GM18909 (cell line): Measurements from ENCODE around the gene ECT2.
A peak's percentile ranks its signal among the peaks of the same experiment; 100 is the strongest.
"Not testable (repeated sequence)": the region's sequence is repeated elsewhere in the genome, so short reads cannot be mapped to it uniquely, and the experiment has no call there.

Source experiments
- ATAC-seq: cut with Tn5 transposase; IDR thresholded peaks from one replicate; pipeline ENCODE4 v1.9.1; 2021; ENCODE audit warnings: mild to moderate bottlenecking; ENCODE audit not compliant: unreplicated experiment, poor library complexity

The ECT2 gene

DNA sequence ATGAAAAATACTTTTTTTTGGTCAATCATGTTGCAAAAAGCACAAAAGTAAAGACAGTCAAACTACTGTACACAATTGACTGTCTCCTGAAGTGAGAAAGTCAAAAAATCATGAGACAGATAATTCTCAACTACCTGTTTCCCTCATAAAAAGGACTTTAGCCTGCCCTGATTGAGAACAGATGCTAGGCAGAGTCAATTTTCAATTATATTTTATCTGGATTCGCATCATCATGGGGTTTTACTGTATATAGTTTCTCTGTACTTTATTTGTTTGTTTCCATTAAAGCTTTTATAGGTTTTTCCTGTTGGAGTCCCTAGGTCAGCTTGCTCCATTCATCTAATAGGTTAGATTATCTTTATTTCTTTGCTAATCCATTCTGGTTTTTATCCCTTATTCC, 53.8 kb downstream of the ECT2 start:
- no peak for ATAC-seq

DNA sequence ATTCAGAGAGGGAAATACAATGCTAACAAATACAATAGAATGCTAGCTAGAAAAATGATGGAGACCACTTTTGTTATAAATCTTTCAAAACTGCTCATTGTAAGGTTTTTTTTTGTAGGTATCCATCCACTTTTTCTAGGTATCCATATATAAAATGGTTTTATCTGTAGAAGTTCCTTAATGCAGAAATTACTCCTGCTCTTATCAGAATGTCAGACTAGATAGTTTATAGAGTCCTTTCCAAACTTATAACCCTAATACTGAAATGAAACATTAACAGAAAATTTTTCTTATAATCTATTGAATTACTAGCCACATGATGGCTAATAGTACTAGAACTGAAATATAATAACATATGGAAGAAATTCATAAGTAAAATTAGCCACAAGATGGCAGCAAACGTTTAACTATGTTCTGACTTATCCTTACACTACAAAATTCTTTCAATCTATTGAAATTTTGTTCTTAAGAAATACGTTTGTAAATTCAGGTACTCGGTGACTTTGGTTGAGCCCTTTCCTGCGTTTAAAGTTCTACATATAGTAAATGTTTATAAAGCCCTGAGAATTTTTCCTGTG, 58.5 kb downstream of the ECT2 start:
- ATAC-seq, result peak; percentile 50

DNA sequence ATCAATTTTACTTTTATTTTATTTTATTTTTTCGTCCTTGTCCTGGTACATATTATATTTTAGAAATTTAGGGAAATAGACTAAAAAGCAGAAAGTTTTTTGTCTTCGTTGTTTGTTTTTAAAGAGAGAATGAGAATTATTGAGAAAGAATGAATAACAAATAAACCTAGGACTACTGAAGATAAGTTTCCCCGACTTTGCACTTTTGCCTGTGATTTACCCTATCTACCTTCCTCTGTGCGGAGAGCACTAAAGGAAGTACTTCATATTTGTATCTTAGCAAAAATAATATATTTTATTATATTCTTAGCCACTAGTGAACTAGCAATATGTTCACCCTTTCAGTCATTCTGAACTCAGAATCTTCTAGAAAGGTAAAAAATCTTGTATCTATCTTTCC, 60.6 kb downstream of the ECT2 start:
- ATAC-seq, result no peak

DNA sequence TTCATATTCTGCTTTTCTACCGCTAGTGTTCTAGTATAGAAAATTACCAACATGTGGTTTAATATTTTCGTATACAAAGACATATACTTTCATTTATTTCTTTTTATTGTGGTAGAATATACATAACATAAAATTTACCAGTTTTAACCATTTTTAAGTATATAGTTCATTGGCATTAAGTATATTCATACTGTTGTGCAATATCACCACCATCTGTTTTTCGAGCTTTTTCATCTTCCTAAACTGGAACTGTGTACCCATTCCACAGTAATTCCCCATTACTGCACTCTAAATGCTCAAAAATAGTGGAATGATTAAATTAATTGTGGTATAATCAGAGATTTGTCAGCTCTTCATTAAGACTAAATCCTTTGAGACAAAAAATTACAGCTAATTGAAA, 62.9 kb downstream of the ECT2 start:
- ATAC-seq, result no peak

DNA sequence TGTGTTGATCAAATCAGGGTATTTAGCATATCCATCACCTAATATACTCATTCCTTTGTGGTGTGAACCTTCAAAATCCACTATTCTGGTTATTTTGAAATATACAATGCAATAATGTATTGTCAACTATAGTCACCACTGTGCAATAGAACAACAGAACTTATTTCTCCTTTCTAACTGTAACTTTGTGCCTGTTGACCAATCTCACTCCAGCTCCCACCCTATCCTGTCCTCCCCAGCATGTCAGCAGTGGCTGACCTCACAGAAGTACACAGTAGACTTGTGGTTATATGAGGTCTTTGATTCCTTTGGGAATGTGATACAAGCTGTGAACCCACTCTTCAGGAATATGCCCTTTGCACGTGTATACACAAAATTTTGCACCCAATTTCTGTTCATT, 64.2 kb downstream of the ECT2 start:
- no peak for ATAC-seq

DNA sequence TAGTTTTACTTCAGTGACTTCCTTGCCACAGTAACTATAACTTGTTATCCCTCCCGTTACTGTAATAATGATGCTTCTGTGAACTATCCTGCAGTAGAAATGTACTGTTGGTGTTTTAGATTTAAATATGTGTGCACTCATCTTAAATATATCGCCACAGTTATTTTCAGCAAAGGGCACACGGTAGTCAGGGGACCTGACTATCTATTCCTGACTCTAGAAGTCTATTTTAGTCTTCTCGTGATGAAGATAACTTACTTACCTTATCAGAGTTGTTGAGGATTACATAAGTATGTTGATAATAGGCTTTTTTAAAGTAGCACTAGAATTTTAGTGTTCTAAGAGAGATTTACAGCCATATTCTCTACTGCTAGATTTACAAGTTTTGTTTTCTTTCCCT, 65.3 kb downstream of the ECT2 start:
- no peak for ATAC-seq

DNA sequence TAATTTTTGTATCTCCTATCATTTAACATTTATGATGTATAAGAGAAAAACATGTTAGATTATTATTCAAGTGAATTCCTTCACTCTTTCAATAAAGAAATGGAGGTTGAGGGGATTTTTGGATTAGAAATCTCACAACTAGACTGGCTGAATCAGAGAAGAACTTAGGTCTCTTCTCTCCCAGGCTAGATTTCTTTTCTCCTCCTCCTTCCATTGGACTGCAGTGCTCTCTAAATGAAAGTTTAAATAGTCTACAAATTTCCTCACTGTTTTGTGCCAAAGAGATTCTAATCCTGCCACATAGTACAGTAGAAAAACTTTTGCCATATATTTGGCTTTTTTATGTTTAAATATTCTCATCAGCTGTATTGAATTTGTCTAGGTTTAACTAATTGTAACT, 65.8 kb downstream of the ECT2 start:
- ATAC-seq, result no peak

DNA sequence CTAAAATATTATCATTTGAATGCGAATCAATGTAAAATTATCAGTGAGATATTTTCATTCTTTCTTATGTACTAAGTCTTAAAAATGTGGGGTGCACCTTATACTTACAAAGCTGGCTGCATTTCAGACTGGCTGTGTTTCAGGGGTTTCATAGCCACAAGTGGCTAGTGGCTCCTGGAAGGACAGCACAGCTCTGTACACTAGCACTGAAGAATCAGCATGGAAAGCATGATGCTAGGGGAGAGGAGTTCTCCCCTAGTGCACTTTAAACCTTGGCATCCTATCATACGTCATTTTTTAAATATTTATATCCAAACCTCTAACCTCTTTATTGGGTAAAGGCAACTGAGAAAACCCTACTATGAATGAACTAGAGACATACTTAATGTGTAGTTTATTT, 66.4 kb downstream of the ECT2 start:
- no peak for ATAC-seq

DNA sequence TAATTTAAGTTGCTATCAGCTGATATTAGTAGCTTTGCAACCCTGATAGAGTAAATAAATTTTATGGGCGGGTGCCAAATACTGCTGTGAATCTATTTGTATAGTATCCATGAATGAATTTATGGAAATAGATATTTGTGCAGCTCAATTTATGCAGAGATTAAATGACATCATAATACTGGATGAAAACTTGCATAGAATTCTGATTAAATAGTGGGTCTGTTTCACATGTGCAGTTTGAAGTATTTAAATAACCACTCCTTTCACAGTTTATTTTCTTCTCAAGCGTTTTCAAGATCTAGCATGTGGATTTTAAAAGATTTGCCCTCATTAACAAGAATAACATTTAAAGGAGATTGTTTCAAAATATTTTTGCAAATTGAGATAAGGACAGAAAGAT, 70.0 kb downstream of the ECT2 start:
- no peak for ATAC-seq

DNA sequence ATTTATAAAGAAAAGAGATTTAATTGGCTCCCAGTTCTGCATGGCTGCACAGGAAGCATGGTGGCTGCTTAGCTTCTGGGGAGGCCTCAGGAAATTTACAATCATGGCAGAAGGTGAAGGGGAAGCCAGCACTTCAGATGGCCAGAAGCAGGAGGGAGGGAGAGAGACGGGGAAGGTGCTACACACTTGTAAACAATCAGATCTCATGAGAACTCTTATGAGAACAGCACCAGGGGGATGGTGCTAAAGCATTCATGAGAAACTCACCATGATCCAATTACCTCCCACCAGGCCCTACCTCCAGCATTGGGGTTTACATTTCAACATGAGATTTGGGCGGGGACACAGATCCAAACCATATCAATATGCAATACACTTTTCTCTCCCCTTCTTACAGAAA, 73.7 kb downstream of the ECT2 start:
- no peak for ATAC-seq

DNA sequence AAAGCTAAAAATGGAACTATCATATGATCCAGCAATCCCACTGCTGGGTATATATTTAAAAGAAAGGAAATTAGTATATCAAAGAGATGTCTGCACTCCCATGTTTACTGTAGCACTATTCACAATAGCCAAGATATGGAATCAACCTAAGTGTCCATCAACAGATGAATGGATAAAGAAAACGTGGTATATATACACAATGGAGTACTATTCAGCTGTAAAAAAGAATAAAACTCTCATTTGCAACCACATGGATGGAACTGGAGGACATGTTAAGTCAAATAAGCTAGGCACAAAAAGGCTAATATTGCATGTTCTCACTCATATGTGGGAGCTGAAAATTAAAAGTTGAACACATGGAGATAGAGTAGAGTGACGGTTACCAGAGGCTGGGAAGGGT, 76.7 kb downstream of the ECT2 start:
- ATAC-seq, result not testable (repeated sequence)

DNA sequence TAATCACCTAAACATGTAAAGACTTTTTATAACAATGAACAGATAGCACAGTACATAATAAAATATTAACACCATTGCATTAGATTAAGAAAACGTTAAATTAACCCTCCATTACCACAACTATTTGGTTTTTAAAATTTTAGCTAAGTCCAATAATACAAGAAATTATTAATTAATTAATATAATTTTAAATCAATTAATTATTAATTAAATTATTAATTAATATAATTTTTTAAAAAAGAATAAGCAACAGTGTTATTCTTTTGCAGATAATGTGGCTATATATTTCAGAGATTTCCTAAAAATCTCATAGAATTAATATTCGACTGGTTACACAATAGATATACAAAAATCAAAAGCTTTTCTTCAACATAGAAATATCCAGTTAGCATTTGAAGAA, 82.5 kb downstream of the ECT2 start:
- no peak for ATAC-seq

DNA sequence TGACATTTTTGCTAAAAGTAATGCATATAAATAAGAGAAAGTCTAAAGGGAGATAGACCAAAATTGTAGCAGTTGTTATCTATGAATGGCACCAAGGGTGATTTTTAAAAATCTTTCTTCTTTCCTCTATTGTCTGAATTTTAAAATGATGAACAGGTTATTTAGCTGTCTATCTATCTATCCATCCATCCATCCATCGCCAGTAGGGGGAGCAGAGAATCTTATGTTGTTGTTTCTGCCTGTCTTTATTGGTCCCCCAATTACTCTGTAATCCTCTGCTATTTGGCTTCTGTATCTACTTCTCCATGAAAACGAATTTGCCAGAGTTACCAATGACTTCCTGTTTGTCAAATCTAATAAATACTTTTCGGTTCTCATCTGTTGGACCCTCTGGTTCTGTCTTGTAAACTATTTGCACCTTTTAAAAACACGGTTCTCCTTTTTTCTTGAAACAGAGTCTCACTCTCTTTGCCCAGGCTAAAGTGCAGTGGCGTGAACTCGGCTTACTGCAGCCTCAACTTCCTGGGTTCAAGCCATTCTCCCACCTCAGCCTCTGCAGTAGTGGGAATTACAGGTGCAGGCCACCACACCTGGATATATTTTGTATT, 86.0 kb downstream of the ECT2 start:
- peak; percentile 78 for ATAC-seq

DNA sequence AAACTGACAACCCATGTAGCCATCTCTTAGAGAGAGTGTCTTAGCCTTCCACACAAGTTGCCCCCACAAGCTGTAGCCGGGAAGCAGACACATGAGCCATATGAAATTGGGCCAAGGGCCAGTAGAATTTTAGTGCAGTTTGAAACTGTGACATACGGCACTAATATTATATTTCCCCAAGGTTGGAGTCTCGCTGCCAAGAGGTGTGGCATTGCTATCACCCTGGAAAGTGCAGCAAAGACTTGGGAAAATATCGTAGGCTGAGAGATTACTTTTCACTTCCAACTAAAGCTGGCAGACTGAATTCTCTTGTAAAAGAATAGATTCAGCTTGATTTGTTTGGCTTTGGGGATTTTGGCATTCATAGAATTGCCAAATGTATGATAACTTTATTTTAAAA, 89.2 kb downstream of the ECT2 start:
- ATAC-seq, result no peak

DNA sequence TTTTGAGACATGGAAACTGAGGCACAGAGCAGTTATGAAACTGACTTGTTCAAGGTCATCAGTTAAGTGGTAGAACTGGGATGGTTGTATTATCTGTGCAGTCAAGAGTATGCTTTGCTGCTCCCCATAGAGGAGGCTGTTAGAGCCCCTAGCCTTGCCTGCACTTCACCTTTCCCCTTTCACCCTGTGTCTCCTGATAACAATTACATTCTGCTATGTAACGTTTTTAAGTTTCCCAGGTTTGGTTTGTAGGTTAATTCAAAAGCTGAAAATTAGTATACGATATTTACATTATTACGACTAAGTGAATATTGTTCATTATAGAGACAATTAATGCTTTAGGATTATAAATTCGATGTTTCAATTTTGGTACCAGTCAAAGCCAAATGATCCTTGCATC, 89.9 kb downstream of the ECT2 start:
- ATAC-seq, result no peak

DNA sequence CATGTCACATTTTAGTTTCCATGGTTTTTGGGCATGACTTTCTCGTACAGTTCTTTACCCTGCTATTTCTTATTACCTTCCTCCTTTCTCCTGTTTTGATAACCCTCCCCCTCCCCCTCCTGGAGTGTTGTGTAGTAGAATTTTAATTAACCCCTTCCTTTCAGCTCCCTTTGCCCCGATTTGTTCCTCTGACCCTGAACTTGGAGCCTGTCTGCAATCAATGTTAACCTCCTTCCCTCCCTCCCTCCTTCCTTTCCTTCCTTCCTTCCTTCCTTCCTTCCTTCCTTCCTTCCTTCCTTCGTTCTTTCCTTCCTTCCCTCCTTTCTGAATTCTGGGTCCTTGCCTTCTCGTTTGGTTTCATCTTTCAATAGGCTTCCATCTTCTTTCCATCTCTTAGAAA, 90.4 kb downstream of the ECT2 start:
- ATAC-seq, result no peak

DNA sequence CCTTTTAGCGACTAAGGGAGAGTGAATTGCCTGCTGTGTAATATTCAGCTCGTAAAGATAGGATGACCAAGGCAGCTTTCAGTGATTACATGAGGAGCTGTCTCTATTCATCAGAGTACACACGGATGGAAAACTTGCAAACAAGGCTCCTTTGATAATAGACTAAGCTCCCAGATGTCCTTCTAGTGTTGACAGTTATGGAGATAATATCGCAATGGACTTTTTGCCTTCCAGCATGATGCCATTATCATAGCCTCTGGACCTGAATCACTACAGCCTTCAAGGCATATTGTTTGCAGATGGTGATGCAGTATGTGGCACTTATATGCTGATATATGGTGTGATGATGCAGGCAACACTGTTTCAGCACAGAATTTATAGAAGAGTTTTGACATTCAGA, 93.9 kb downstream of the ECT2 start:
- no peak for ATAC-seq

DNA sequence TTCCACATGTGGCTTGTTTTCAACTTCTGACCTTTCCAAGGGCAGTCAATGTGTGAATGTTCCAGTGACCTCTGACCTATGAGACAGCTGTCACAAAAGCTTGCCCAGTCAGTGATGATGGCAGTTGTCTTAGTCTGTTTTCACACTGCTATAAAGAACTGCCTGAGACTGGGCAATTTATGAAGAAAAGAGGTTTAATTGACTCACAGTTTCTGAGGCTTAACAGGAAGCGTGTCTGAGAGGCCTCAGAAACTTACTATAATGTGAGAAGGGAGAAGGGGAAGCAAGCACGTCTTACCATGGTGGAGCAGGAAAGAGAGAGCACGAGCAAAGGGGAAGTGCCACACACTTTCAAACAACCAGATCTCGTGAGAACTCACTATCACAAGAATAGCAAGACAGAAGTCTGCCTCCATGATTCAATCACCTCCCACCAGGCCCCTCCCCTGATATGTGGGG, 95.6 kb downstream of the ECT2 start:
- ATAC-seq, result peak; percentile 79

DNA sequence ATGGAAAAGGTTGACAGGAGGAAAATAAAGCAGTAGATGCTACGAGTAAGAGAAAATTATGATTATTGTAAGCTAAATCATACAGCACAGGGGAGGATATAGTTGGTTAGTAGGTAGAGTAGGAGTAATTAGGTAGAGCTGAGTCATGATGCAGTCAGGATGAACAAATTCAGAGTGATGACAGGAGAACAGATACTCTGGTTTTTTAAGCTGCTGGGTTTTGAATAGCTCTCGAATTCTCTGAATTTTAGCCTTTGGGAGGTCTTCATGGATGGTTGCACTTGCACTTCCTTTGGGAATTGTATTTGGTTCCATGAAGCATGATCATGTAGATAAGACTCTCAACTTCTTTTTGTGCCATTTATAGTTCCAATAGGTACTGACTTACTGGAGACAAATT, 96.2 kb downstream of the ECT2 start:
- no peak for ATAC-seq

DNA sequence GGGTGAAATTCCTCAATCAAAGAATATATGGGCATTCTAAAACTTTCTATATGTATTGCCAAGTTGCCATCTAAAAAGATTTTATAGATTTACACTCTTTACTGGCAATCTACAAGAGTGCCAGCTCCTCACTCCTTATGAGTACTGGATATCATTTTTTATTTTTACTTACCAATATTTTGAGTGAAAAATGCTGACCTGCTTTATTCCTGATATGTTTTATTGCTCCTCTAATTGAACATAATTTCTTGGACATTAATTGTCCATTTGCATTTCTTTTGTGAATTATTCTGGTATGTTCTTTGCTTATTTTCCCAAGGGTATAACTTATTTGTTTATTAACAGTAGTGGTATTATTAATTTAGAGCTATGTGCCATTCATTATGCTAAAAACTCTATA, 96.8 kb downstream of the ECT2 start:
- ATAC-seq, result no peak

DNA sequence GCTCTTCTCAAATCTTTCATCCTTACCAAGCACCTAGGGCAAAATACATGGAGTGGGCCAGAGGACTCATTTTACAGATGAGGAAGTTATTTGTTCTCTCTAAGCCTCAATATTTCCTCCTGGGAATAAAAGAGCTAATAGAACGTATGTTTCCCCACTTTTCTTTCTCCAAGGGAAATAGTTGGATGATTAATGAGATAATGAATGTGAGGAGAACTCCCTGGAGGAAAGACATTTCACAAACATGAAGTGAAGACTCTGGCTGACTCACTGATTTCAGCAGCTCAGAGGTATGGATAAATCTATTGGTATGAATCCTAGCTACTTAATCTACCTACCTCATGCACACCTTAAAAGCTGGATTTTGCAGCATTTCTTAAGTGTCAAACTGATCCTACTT, 98.4 kb downstream of the ECT2 start:
- ATAC-seq, result no peak

DNA sequence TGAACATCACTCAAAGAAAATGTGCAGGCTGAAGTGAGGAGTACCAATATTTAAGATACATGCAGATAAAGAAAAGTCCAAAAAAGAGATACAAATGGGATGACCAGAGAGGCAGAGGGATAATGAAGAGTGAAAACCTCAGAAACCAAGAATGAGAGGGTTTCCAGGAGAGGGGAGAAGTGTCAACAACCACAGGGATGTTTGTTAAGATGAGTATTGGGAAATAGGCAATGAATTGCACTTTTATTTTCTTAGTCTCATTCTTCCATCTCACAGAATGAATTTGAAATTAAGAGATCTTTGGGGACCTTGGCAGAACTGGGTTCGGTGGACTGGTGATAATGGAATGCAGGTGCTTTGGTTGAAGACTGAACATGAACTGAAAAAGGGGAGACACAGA, 102.5 kb downstream of the ECT2 start:
- ATAC-seq, result no peak
